Right atrium auricular region (tissue), 2 donors: ENCODE results near the gene ARHGEF3. TPM values are rescaled to one million over a fixed set of nuclear protein-coding genes. Genes with fewer than 3 reads are reported as not detected.

ENCODE experiments used
- DNase-seq: peaks from one replicate; pipeline ENCODE4 v3.0.0-alpha.2; 2019; ENCODE audit warnings: low spot score
- H3K27ac ChIP-seq, 2 donors: fragments of 200-600 bp; sonication (generic); 1 replicate in 1 of 2; 2 replicates in 1 of 2; pipeline ENCODE4 v1.5.1; 2016 to 2019
- H3K27me3 ChIP-seq, 2 donors: fragments of 200-600 bp; sonication (generic); one replicate each; pipeline versions ENCODE4 v1.5.1 to v1.6.0; 2017 to 2019
- H3K36me3 ChIP-seq: fragments of 200-600 bp; sonication (generic); one replicate; pipeline ENCODE4 v1.5.1; 2016
- H3K4me1 ChIP-seq, 2 donors: fragments of 200-600 bp; sonication (generic); one replicate each; pipeline versions ENCODE4 v1.5.1 to v1.6.0; 2017 to 2019
- H3K4me3 ChIP-seq, 2 donors: fragments of 200-600 bp; sonication (generic); 1 replicate in 1 of 2; 2 replicates in 1 of 2; pipeline ENCODE4 v1.5.1; 2017 to 2019; ENCODE audit warnings: mild to moderate bottlenecking in 1 of 2, moderate library complexity in 1 of 2
- H3K9me3 ChIP-seq, 2 donors: fragments of 200-600 bp; sonication (generic); one replicate each; pipeline ENCODE4 v1.5.1; 2019
- total RNA-seq, 2 donors: library from RNA; depleted of rRNA; stranded (reverse); fragments of >200 nt; gene quantifications; one replicate each; pipeline ENCODE4 v1.1.0, GENCODE V29; 2016
- TF ChIP-seq, protein P1 (sequence below), 2 donors: fragments of 200-600 bp; sonication (generic); IDR thresholded peaks; one replicate each; pipeline ENCODE4 v1.5.1; 2019; ENCODE audit warnings: antibody characterized with exemption in 2 of 2

The ARHGEF3 gene
- total RNA-seq, 2 donors from 2014 or later = 16.1 to 21.7 TPM

DNA sequence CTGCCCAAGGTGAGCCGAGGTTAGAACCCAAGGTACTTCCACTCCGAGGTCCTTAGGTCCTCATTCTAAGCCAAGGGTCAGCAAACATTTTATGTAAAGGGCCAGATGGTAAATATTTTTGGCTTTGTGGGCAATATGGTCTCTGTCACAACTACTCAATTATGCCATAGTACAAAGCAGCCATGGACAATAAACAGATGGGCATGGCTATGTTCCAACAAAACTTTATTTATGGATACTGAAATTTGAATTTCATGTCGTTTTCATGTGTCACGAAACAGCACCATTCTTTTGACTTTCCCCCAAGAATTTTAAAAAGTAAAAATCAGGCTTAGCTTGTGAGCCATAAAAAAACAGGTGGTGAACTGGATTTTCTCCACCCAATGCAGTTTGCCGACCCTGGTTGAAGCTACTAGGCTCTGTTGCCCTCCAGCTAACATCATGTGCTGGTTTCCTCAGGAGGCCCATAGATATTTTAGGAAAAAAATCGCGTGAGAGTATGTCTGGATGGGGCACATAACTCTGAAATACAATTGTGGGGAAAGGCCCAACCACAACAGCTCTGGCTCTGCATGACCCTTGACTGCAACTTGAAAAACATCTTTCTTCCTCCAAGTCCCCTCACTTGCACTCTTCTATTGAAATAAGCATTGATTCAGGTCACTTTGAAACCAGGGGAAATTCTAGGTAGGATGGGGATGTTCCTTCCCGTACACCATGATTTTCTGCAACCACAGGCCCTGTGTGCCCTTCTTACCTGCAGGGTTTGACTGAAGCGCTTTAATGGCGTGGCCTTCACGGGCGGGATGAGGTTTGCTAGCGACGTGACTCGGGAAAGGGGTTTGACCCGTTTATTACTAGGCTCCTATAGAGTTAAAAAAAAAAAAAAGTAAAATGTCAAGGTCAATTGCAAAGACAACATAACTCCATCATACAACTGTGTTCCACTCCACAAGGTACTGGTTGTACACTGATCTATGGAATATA, 28.5 kb downstream of the ARHGEF3 start:
- peaks cover 7% of the 10 kb centered on the region for H3K36me3 ChIP-seq

DNA sequence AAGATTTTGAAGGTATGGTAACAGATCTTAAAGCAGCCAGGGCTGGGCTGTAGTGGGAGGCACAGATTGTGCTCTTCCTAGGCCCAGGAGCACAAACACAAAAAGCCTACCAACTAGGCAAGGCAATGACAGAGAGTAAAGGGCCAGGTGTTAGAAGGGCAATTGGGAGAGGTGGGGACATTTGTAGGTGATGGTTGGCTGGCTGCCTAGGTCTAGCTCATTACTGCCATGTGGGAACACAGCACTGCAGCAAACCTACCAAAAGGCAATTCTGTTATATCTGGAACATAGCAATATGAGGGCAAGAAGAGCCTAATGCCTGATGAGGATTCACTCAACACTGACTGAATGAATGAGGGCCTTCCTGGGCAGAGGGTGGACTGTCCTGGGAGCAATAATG, 30.4 kb downstream of the ARHGEF3 start:
- Histone ChIP-seq H3K4me1 (peaks cover 0 to 33% of the 10 kb centered on the region in 2 donors), H3K36me3 (peaks cover 7% of the 10 kb centered on the region), H3K4me3 (no peak overlapping the region), H3K27me3 (no peaks in the 10 kb centered on the region), H3K9me3 (no peaks in the 10 kb centered on the region), H3K27ac (no peak overlapping the region)
- TF ChIP-seq, protein P1, sequence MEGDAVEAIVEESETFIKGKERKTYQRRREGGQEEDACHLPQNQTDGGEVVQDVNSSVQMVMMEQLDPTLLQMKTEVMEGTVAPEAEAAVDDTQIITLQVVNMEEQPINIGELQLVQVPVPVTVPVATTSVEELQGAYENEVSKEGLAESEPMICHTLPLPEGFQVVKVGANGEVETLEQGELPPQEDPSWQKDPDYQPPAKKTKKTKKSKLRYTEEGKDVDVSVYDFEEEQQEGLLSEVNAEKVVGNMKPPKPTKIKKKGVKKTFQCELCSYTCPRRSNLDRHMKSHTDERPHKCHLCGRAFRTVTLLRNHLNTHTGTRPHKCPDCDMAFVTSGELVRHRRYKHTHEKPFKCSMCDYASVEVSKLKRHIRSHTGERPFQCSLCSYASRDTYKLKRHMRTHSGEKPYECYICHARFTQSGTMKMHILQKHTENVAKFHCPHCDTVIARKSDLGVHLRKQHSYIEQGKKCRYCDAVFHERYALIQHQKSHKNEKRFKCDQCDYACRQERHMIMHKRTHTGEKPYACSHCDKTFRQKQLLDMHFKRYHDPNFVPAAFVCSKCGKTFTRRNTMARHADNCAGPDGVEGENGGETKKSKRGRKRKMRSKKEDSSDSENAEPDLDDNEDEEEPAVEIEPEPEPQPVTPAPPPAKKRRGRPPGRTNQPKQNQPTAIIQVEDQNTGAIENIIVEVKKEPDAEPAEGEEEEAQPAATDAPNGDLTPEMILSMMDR (IDR thresholded peaks at IDR 0.05) = no peak
- DNase-seq = no peak

More for the DNA sequence above, 28.5 kb downstream of the ARHGEF3 start:
- Histone ChIP-seq H3K4me1 (peaks cover 0 to 47% of the 10 kb centered on the region in 2 donors), H3K27ac (no peak overlapping the region), H3K4me3 (no peak overlapping the region), H3K27me3 (no peaks in the 10 kb centered on the region), H3K9me3 (no peaks in the 10 kb centered on the region)
- TF ChIP-seq, protein P1 (IDR thresholded peaks at IDR 0.05) = no peak
- DNase-seq = no peak

DNA sequence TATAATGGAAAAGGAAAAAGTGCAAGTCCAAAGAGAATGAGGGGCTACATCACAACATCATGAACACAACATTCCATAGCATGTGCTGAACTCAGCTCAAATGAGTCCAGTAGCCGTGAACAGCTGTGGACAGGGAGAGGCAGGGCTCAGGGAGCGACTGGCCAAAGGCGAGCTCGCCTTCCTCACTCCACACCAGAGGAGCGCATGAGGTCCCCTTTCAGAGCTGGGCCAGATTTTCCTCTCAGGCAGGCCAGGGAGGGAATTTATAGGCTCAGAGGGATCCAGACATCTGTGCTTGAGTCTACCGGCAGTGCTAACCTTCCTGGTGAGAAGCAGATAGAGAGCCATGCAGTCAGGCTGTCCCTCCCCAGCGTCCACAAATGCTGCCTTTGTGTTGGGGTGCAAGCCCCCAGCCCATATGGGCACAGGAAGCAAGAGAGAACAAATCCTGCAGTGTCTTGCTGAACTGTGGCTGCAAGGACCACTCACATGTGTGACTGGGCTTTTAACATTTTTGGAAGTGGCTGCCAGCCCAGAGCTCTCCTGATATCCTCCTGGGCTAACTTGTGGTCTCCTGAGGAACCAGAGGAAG, 32.5 kb downstream of the ARHGEF3 start:
- no peak for DNase-seq
- Histone ChIP-seq H3K36me3 (peaks cover 7% of the 10 kb centered on the region), H3K4me1 (peaks cover 0 to 27% of the 10 kb centered on the region in 2 donors), H3K27ac (peak overlapping the region; percentile 13 to 24), H3K4me3 (no peak overlapping the region), H3K9me3 (no peaks in the 10 kb centered on the region), H3K27me3 (no peaks in the 10 kb centered on the region)
- TF ChIP-seq, protein P1 (IDR thresholded peaks at IDR 0.05) = no peak

DNA sequence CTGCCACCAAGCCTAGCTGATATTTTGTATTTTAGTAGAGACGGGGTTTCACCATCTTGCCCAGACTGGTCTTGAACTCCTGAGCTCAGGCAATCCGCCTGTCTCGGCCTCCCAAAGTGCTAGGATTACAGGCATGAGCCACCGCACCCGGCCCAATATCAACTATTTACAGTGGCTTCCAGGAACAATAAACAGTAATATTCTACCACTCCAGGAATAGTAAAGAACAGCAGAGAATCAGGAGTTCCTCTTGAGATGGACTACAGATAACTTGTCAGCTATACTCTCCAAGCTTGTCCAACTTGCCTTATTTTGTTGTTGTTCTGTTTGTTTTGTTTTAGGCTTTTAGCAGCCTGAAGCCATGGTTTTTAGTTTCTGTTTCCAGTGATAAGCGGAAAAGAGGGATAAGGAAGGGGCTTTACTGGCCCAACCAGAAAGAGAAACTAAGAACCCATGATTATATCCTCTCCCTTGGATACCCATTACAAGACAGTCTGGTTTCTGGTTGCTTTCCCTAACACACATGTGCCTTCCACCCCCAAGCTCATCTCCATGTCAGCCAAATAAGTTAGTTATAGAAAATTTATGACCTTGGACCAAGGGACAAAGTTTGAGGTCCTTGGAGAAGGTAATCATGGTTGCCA, 36.7 kb downstream of the ARHGEF3 start:
- Histone ChIP-seq H3K9me3 (no peaks in the 10 kb centered on the region), H3K4me1 (peaks cover 0 to 48% of the 10 kb centered on the region in 2 donors), H3K36me3 (no peaks in the 10 kb centered on the region), H3K27me3 (no peaks in the 10 kb centered on the region), H3K4me3 (no peak overlapping the region), H3K27ac (no peak overlapping the region)
- no peak for DNase-seq
- TF ChIP-seq, protein P1 (IDR thresholded peaks at IDR 0.05) = no peak

DNA sequence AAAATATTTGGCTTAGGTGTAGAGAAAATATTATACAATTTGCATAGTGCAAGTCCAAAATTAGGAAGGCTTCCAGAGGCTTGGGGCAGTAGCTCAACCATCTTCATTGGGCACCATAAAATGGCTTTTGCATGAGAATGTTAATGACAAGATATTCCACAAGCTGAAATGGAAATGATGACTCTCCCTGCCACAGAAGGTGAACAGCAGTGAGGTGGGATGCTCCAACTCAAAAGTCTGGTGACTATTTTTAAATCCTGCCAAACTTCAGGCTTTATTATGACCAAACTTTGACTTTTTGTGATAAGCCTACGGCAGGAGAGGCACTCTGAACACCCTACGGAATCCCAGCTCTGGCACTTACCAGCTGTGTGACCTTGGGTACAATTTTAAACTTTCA, 37.6 kb downstream of the ARHGEF3 start:
- no peaks in the 10 kb centered on the region for H3K36me3 ChIP-seq
- H3K4me1 ChIP-seq = peaks cover 0 to 44% of the 10 kb centered on the region in 2 donors
- no peaks in the 10 kb centered on the region for H3K9me3 ChIP-seq
- H3K27ac ChIP-seq = no peak overlapping the region
- DNase-seq = no peak
- TF ChIP-seq, protein P1 (IDR thresholded peaks at IDR 0.05) = no peak
- H3K27me3 ChIP-seq = no peaks in the 10 kb centered on the region
- no peak overlapping the region for H3K4me3 ChIP-seq
